ENCODE data around the gene CFAP74. TPM values are rescaled to one million over a fixed set of nuclear protein-coding genes. Genes with fewer than 3 reads are reported as not detected.

The CFAP74 gene
- polyA plus RNA-seq, 1 donor from 2014 or later = 0.22 TPM

GRCh38 chr1:1919304-1920056 is 84.1 kb downstream of the CFAP74 start:
- TF ChIP-seq POLR2AphosphoS5 (IDR thresholded peaks at IDR 0.05) (no peak), EZH2 (IDR thresholded peaks at IDR 0.05; ENCODE audit: borderline replicate concordance, insufficient read depth, low read length, poor library complexity, severe bottlenecking) (no peak), SMC3 (conservative IDR thresholded peaks at IDR 0.05; ENCODE audit: poor library complexity) (no peak), MXI1 (conservative IDR thresholded peaks at IDR 0.05; ENCODE audit: poor library complexity, severe bottlenecking) (peak; percentile 15), CTCF (IDR thresholded peaks at IDR 0.05; ENCODE audit: poor library complexity, severe bottlenecking) (no peak)
- no peak overlapping the region for H3K27ac ChIP-seq (ENCODE audit: low read length)
- H3K9me3 ChIP-seq (ENCODE audit: low read length) = no peaks in the 10 kb centered on the region
- H3K79me2 ChIP-seq (replicated peaks; ENCODE audit: insufficient read depth, low read length) = no peaks in the 10 kb centered on the region
- no peaks in the 10 kb centered on the region for H4K20me1 ChIP-seq (ENCODE audit: insufficient read depth)
- no peaks in the 10 kb centered on the region for H3F3A ChIP-seq (ENCODE audit: insufficient read depth, low read length, poor library complexity, severe bottlenecking)
- no peaks in the 10 kb centered on the region for H3K9me2 ChIP-seq (ENCODE audit: insufficient read depth, low read length)
- H3K4me2 ChIP-seq (ENCODE audit: low read length) = no peak overlapping the region
- peaks cover 11% of the 10 kb centered on the region for H3K27me3 ChIP-seq (ENCODE audit: insufficient read depth, low read depth, low read length)
- H2AFZ ChIP-seq (ENCODE audit: low read depth, low read length) = no peak overlapping the region
- no peaks in the 10 kb centered on the region for H3K36me3 ChIP-seq (ENCODE audit: insufficient read depth, low read length)
- H3K9ac ChIP-seq (ENCODE audit: low read length) = no peak overlapping the region
- peak overlapping the region; percentile 68 for H3K4me3 ChIP-seq (ENCODE audit: low read length)

DNA sequence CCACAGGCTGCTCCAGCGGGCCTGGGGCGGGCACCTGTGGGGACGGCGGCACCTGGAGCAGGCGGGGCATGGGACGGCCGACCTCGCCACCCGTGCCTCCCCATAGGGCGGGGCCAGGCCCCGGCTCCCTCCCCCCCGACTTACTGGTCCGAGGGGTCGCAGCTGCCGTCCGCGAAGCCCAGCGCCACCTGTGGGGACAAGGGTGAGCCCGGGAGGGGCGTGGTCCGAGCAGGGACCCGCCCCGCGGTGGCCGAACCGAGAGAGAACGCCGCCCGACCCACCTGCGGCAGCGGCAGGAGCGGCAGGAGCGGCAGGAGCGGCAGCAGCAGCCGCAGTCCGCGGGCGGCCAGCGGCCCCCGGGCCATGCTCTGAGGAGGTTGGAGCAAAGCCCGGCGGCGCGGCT is 84.7 kb downstream of the CFAP74 start, which contains the start of gene TMEM52:
Gene TMEM52, minus strand, starts transcription at position 379 of the 403 bp plus-strand sequence. Its CDS starts 14 bp downstream, at position 365.
- no peaks in the 10 kb centered on the region for H3K79me2 ChIP-seq (replicated peaks; ENCODE audit: insufficient read depth, low read length)
- peak within 1 kb of the TSS; percentile 26 for H3K9ac ChIP-seq (ENCODE audit: low read length)
- peak within 1 kb of the TSS; percentile 68 for H3K4me3 ChIP-seq (ENCODE audit: low read length)
- H3K27ac ChIP-seq (ENCODE audit: low read length) = no peak within 1 kb of the TSS
- peak within 1 kb of the TSS; percentile 25 for H3K4me2 ChIP-seq (ENCODE audit: low read length)
- H3K36me3 ChIP-seq (ENCODE audit: insufficient read depth, low read length) = no peaks in the 10 kb centered on the region
- H2AFZ ChIP-seq (ENCODE audit: low read depth, low read length) = no peak within 1 kb of the TSS
- TF ChIP-seq CTCF (IDR thresholded peaks at IDR 0.05; ENCODE audit: poor library complexity, severe bottlenecking) = peak; percentile 21
- no peak for TF ChIP-seq SMC3 (conservative IDR thresholded peaks at IDR 0.05; ENCODE audit: poor library complexity)
- TF ChIP-seq EZH2 (IDR thresholded peaks at IDR 0.05; ENCODE audit: borderline replicate concordance, insufficient read depth, low read length, poor library complexity, severe bottlenecking) = no peak
- no peak for TF ChIP-seq POLR2AphosphoS5 (IDR thresholded peaks at IDR 0.05)
- TF ChIP-seq EP300 (conservative IDR thresholded peaks at IDR 0.05; ENCODE audit: poor library complexity, severe bottlenecking) = no peak
- no peaks in the 10 kb centered on the region for H3F3A ChIP-seq (ENCODE audit: insufficient read depth, low read length, poor library complexity, severe bottlenecking)
- peaks cover 11% of the 10 kb centered on the region for H3K27me3 ChIP-seq (ENCODE audit: insufficient read depth, low read depth, low read length)
- H4K20me1 ChIP-seq (ENCODE audit: insufficient read depth) = no peaks in the 10 kb centered on the region
- no peaks in the 10 kb centered on the region for H3K9me2 ChIP-seq (ENCODE audit: insufficient read depth, low read length)
- no peaks in the 10 kb centered on the region for H3K9me3 ChIP-seq (ENCODE audit: low read length)

All from neural cell (in vitro differentiated cells).